Transverse colon (tissue), 4 donors: ENCODE data around the gene APOL1. TPM values are rescaled to one million over a fixed set of nuclear protein-coding genes. Genes with fewer than 3 reads are reported as not detected.
"Not testable (repeated sequence)": the region's sequence is repeated elsewhere in the genome, so short reads cannot be mapped to it uniquely, and the experiment has no call there.

Experiments
- DNase-seq: peaks from one replicate; pipeline ENCODE4 v3.0.0-alpha.2; 2019
- H3K27ac ChIP-seq, 4 donors: fragments of 200-600 bp; sonication (generic); 2 replicates each; pipeline ENCODE4 v1.5.1; 2016 to 2018; ENCODE audit warnings: inconsistent platforms in 4 of 4
- H3K27me3 ChIP-seq: fragments of 200-600 bp; sonication (generic); 2 replicates; pipeline ENCODE4 v1.5.1; 2017; ENCODE audit warnings: inconsistent platforms
- H3K36me3 ChIP-seq, 4 donors: fragments of 200-600 bp; sonication (generic); 2 replicates each; pipeline ENCODE4 v1.5.1; 2017 to 2019; ENCODE audit warnings: inconsistent platforms in 4 of 4
- H3K4me1 ChIP-seq, 4 donors: fragments of 200-600 bp; sonication (generic); 2 replicates each; pipeline ENCODE4 v1.5.1; 2017 to 2020; ENCODE audit warnings: inconsistent platforms in 4 of 4
- H3K4me3 ChIP-seq, 4 donors: fragments of 200-600 bp; sonication (generic); 1 replicate in 1 of 4; 2 replicates in 3 of 4; pipeline versions ENCODE4 v1.5.1 to v1.6.1; 2017 to 2019; ENCODE audit warnings: inconsistent platforms in 4 of 4
- H3K9me3 ChIP-seq, 2 donors: fragments of 200-600 bp; sonication (generic); 2 replicates each; pipeline ENCODE4 v1.5.1; 2017 to 2019; ENCODE audit warnings: inconsistent platforms in 2 of 2
- CTCF ChIP-seq, 5 experiments: fragments of 200-600 bp in 3 of 5; fragments of 450-650 bp in 2 of 5; sonication (generic) in 3 of 5; IDR thresholded peaks; 1 replicate in 2 of 5; 2 replicates in 3 of 5; pipeline ENCODE4 v1.5.1; 2016 to 2017; ENCODE audit warnings: antibody characterized with exemption in 5 of 5, inconsistent platforms in 3 of 5, mild to moderate bottlenecking in 2 of 5, moderate library complexity in 1 of 5
- EP300 ChIP-seq: sonication (generic); formaldehyde crosslinking; IDR thresholded peaks from one replicate; pipeline ENCODE4 v1.6.1; 2017; ENCODE audit warnings: antibody characterized with exemption, low read depth
- POLR2A ChIP-seq: fragments of 450-650 bp; IDR thresholded peaks from one replicate; pipeline ENCODE4 v1.6.1; 2016; ENCODE audit warnings: antibody characterized with exemption, mild to moderate bottlenecking, moderate library complexity
- POLR2AphosphoS5 ChIP-seq, 3 donors: sonication (generic); formaldehyde crosslinking; IDR thresholded peaks; one replicate each; pipeline ENCODE4 v1.6.1; 2016; ENCODE audit warnings: antibody characterized with exemption in 3 of 3
- WGBS, 2 donors: methylation state at CpG; one replicate each; pipeline ENCODE4 v1.1.5; 2018; ENCODE audit warnings: low coverage in 1 of 2; 5-methylcytosine and 5-hydroxymethylcytosine counted together
- in situ Hi-C, 4 donors: fragments of 200-750 bp; cut with MboI; loops; one replicate each; pipeline versions ENCODE4 v1.15.0 to v1.15.1; 2017; ENCODE audit warnings: low sequenced_read_pairs in 3 of 4, low pct_ligation_motif_present in 1 of 4, low pct_unique_long_range_greater_than_20kb in 1 of 4
- intact Hi-C: fragments of 100-400 bp; cut with DNase I; formaldehyde crosslinking; loops from one replicate; pipeline ENCODE4 v1.15.1; 2023; ENCODE audit warnings: low total_unique reads
- total RNA-seq, 4 donors: library from RNA; depleted of rRNA; stranded (reverse); fragments of >200 nt; gene quantifications; one replicate each; pipeline ENCODE4 v1.1.0, GENCODE V29; 2016

APOL1 gene
- total RNA-seq, 4 donors from 2014 or later = 2.2 to 19.5 (median 14.7) TPM

- no peaks in the 10 kb centered on the region for H3K27me3 ChIP-seq
- TF ChIP-seq EP300 (no peak), CTCF (IDR thresholded peaks at IDR 0.05) (no peak), POLR2A (no peak), POLR2AphosphoS5 (IDR thresholded peaks at IDR 0.05) (no peak)
- H3K27ac ChIP-seq = peak overlapping the region; percentile 34 to 70 (median 66)
- in situ Hi-C loops = no loop called here
- 69 to 78% methylated on average over 7 to 14 of the region's 14 CpGs for WGBS, 2 donors
- H3K9me3 ChIP-seq = no peaks in the 10 kb centered on the region
- H3K36me3 ChIP-seq = no peaks in the 10 kb centered on the region
- no peak overlapping the region for H3K4me3 ChIP-seq
- intact Hi-C loops = no loop called here
- peaks cover 0 to 35% (median 23%) of the 10 kb centered on the region in 4 donors for H3K4me1 ChIP-seq
- no peak for DNase-seq
Observed at GRCh38 chr22:36259615-36260300, 6.8 kb downstream of the APOL1 start.

GRCh38 chr22:36261675-36262074, 8.7 kb downstream of the APOL1 start:
- not testable (repeated sequence) for DNase-seq

GRCh38 chr22:36262307-36262706, 9.4 kb downstream of the APOL1 start:
- H3K27ac ChIP-seq, DNase-seq, H3K36me3 ChIP-seq, H3K9me3 ChIP-seq, in situ Hi-C loops, H3K4me3 ChIP-seq, H3K27me3 ChIP-seq, intact Hi-C loops: not testable (repeated sequence)
- peaks cover 0 to 22% (median 17%) of the 10 kb centered on the region in 4 donors for H3K4me1 ChIP-seq
- WGBS, 2 donors = 100% methylated on average over 3 of the region's 3 CpGs; no CpG with 5 or more reads in 1 of the 2 donors

More at GRCh38 chr22:36261675-36262074, 8.7 kb downstream of the APOL1 start:
- peaks cover 0 to 22% (median 17%) of the 10 kb centered on the region in 4 donors for H3K4me1 ChIP-seq
- H3K9me3 ChIP-seq, intact Hi-C loops, H3K36me3 ChIP-seq, in situ Hi-C loops, H3K4me3 ChIP-seq, H3K27me3 ChIP-seq, H3K27ac ChIP-seq: not testable (repeated sequence)
- WGBS, 2 donors = 71 to 90% methylated on average over 1 to 6 of the region's 6 CpGs

DNA sequence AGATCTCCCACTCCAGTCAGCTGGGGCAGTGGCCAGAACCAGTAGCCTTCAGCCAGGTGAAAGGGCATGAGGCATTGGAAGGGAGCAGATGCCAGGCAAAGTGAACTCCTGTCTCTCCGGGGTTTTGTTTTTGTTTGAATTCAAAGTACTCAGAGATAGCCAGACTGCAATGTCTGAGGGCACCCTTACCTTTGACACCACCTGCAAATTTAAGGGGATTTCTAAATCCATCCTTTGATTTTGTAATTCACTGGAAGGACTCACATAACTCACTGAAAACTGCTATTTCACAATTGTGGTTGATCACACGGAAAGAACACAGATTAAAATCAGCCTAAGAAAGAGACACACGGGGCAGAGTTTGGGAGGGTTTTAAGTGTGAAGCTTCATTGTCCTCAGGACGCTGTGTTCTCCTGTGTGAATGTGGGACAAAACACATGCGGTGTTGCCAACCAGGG, 10.3 kb downstream of the APOL1 start:
- in situ Hi-C loops, intact Hi-C loops, H3K9me3 ChIP-seq, H3K27me3 ChIP-seq, DNase-seq, H3K4me3 ChIP-seq, H3K36me3 ChIP-seq, H3K27ac ChIP-seq: not testable (repeated sequence)
- H3K4me1 ChIP-seq = peaks cover 0 to 16% (median 10%) of the 10 kb centered on the region in 4 donors
- whole genome bisulfite sequencing, 2 donors = 31 to 71% methylated on average over 2 to 5 of the region's 5 CpGs

DNA sequence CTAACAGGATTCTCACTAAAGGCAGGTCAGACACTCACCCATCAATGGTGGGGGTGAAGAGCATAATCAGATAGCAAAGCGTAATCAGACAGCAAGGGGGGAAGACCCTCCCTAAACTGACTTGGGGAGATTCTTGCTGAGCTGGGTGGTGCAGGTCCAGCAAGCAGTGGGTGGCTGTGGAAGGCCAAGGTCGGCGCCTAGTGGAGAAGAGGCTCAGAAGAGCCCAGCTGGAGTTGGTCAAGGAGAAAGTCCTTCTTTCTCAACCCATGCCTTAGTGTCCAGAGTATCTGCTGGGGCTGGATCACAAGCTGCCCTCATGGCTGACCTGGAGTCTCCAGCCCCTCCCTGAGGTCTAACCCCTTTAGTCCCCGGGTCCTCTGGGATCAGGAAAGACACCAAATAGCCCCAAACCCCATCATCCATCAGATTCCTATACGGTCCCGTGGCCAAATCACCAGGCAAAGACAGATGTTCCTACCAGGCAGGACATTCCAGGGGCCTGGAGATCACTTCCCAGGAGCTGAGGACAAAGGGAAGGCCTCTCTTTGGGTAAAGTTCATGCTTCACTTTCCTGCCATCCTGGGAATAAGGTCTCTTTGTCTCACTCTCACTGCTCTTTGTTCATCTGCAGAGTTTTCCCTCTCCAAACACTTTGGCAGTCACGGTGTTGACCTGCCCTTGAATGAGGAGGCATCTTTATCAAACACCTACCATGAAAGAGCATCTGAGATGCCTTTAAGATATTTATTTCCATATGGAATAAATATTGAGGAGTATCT, 11.1 kb downstream of the APOL1 start:
- in situ Hi-C loops, H3K9me3 ChIP-seq, H3K36me3 ChIP-seq, H3K27me3 ChIP-seq, intact Hi-C loops, H3K4me1 ChIP-seq, DNase-seq, H3K4me3 ChIP-seq, H3K27ac ChIP-seq: not testable (repeated sequence)
- WGBS, 2 donors = 82% methylated on average over 7 of the region's 7 CpGs; no CpG with 5 or more reads in 1 of the 2 donors

GRCh38 chr22:36267058-36267457, 14.1 kb downstream of the APOL1 start:
- no peak for DNase-seq
- Histone ChIP-seq H3K4me3 (no peak overlapping the region), H3K36me3 (no peaks in the 10 kb centered on the region), H3K4me1 (no peaks in the 10 kb centered on the region), H3K27me3 (no peaks in the 10 kb centered on the region), H3K9me3 (no peaks in the 10 kb centered on the region), H3K27ac (no peak overlapping the region)
- TF ChIP-seq EP300 = no peak
- TF ChIP-seq POLR2AphosphoS5 (IDR thresholded peaks at IDR 0.05) = no peak
- no peak for TF ChIP-seq CTCF (IDR thresholded peaks at IDR 0.05)
- in situ Hi-C loops (no loop called here), intact Hi-C loops (no loop called here)
- 95 to 100% methylated on average over 1 to 4 of the region's 4 CpGs for WGBS, 2 donors
